T follicular helper cell (primary cell): Measurements from ENCODE around the gene EXOSC7.

ENCODE experiments used
- DNase-seq: peaks from one replicate; pipeline ENCODE4 v3.0.0-alpha.2; 2020; ENCODE audit warnings: low read depth

EXOSC7 gene

DNA sequence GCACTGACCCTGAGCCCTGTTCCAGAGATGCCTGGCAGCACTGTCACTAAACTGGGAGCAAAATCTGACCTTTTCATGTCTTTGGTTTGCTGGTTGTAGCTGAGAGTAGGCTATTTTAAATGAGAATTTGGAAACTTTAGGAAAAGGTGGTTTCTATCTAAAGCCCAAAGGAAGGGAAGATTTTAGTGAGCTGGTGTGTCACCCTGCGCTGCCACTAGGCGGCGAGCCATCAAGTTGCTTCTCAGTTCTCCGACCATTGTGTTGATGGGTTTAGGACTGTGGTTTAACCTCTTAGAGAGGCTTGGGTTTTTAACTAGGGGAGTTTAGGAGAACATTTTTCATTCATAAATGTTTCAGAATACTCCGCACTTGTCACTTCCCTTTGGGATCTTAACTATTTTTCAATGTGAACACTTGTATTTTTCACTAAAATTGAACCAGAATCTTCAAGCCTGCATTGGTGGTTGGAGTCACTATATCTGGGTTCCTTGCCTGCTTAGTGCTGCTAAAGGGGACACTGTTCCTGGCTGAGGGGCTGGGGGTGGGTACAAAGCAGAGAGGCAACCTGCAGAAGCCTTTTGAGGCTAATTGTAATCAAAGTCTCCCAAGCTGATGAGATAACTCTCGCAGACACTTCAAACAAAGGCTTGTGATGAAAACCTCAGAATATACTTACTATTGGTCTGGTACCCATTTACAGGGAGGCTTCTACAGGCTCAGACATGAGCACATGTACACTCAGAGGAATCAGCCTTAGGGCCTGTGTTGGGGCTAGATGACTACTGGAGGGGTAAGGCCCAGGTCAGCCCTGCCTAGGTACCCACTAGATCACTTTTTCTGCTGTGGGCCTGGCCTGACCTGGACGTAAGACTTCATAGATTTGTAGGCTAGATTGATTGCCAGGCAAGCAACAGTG is 16.8 kb downstream of the EXOSC7 start:
- DNase-seq, result no peak

DNA sequence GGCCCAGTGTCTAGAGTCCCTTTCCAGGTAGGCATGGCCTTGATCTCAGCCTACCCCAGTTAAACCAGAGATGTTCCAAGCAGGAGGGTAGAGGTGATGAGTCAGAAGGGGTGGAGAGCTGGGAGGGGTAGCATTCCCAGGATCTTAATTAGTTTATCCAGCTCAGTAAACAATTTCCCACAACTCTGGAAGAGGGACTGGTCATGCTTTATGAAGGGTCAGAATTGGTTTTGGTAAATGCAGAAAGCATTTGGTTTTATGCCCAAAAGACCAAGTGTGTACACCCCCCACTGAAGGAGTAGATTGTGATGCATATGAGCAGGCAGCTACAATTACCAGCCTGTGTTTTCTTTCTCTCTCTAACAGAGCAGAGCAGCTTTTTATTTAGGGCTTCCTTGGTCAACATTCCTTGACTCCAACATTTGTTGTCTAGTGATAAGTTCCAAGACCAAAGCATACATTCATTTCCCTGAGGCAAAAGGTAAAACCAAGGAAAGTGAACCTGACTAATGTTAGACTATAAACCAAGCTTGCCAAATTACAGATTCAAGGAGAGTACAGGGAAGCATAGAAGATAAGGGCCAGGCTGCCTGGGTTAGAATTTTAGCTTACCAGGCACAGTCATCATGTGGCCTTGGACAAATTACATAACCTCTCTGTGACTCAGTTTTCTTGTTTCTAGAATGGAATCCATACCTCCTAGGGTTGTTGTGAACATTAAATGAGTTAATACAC is 17.6 kb downstream of the EXOSC7 start:
- no peak for DNase-seq

GRCh38 chr3:44995142-44995770 is 19.2 kb downstream of the EXOSC7 start:
- DNase-seq, result no peak

DNA sequence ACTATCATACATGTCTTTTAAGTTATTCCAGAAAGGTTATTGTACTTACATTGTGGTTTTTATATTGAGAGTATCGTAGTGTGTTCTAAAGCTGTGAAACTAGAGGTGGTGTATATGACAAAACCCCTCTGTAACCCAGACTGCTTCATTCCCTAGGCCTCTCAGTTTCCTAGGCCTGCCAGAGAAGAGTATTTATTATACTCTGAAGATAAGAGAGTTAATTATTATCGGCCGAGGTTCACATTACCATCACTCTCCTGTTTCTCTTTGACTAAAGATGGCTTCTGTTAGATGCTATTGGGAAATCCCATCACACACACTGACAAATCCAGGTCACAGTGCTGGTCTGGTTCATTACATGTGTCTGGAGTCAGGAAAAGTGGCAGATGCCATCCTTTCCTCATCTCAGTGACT is 20.5 kb downstream of the EXOSC7 start:
- no peak for DNase-seq

DNA sequence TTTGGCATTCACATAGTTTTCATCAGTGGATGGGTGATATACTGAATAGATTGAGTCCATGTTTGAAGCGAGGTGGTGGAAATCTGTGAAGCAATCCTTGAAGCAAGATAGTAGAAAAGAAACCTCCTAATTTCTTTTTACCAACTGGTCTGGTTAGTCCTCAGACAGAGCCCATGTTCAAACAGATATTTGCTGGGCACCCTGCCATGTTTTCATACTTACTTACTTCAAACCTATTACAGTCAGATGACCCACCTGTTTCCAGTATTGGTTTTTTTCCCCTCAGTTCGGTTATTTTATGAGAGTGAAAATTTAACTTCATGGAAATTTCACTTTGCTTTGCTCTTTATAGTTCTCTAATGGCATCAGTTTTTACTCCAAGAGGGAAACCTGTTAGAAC is 23.7 kb downstream of the EXOSC7 start:
- no peak for DNase-seq

DNA sequence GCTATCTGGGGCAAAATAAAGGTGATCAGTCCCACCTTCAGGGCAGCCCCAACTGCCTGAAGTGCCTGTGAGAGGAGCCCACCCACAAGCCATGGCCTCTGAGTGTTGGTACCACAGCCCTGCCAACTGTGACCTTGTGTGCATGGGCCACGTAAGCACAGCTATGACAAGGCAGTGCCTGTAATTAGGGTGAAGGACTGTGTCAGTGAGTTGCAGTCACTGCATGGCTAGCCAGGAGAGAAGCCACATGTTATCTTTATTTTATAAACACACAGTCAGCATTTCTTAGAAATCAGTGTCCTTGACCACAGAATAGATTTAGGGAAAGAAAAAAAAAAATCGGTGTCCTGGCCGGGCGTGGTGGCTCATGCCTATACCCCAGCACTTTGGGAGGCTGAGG is 24.8 kb downstream of the EXOSC7 start:
- no peak for DNase-seq

- DNase-seq, result no peak
Measured at GRCh38 chr3:45001738-45002137, 25.7 kb downstream of the EXOSC7 start.

DNA sequence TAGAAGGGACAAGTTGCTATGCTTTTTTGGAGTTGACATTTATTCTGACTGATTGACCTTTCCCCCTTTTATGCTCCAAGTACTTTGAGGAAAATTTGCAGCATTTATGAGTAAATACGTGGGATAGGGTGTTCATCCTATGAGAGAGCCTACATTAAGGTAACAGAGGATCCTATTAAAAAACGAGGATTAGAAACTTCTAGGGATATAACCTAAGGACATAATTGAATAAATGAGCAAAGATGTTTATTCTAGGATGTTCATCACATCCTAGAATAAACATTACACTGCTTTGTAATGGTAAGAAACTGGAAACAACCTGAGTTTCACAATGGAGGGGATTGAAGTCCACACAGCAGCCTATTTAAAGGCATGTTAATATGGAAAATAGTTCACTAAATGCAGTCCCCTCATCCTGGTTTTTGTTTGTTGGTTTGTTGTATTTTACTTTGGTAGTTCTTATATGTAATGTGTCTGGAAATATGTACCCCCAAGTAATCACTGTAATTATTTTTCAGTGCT is 26.2 kb downstream of the EXOSC7 start:
- DNase-seq, result no peak

- no peak for DNase-seq
Measured at GRCh38 chr3:45002720-45003119, 26.7 kb downstream of the EXOSC7 start.

DNA sequence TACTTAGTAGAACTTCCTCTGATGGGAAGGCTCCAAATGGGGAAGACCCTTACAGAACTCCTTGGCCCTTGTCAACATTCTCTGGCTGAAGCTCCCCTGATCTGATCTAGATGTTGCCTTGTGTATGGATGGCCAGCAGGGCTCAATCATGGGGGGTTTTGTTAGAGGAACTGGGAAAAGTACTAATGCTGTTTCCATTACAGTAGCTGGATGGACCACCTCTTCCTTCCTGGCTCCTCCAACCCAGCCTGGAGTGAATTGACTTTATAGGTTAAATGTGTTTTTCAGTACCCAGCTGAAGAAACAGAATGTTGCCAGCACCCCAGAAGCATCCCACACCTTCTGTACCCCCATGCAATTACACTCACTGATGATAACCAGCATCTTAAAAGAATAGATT is 27.4 kb downstream of the EXOSC7 start:
- DNase-seq, result no peak

- DNase-seq, result no peak
Measured at GRCh38 chr3:45003859-45004258, 27.8 kb downstream of the EXOSC7 start.

GRCh38 chr3:45007091-45007490 is 31.0 kb downstream of the EXOSC7 start:
- DNase-seq, result no peak

- no peak for DNase-seq
Measured at GRCh38 chr3:45008117-45008516, 32.1 kb downstream of the EXOSC7 start.

DNA sequence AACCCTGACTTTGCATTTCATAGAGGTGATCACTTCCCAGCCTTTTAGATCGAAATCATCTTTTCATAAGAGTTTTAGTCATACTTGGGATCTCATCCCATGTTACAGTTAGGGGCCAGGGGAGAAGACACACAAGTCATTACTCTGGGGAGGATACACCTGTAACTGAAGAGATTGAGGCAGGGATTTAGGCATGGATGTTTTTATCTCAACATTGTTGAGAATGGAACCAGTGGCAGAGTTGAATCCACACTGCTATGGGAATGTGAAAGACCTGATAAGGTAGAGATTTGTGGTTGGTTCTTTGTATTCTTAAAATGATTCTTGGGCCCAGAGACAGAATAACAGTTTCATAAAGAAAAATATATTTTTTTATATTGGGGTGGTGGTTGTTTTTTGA is 33.8 kb downstream of the EXOSC7 start:
- no peak for DNase-seq

DNA sequence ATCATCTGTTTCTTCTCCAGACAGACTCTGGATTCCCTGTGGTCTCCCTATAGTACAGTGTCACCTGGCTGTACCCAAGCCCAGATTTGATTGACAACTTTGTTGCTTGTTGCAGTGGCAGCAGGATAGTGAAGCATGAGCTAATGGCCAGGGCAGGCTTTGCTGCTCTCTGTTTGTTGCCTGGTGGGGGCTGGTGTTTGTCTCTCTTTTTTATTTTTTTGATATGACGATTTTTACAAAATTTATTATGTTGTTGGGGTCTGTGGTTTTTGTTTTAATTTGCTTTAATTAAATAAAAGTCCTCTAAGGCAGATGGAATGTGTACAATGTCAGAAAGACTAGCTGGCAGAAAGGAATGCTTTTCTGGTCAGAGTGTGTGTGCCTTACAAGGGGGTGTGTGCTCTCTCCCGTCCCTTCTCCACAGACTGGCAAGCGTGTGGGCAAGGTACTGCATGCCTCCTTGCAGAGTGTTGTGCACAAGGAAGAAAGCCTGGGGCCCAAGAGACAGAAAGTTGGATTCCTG is 34.8 kb downstream of the EXOSC7 start:
- no peak for DNase-seq

DNA sequence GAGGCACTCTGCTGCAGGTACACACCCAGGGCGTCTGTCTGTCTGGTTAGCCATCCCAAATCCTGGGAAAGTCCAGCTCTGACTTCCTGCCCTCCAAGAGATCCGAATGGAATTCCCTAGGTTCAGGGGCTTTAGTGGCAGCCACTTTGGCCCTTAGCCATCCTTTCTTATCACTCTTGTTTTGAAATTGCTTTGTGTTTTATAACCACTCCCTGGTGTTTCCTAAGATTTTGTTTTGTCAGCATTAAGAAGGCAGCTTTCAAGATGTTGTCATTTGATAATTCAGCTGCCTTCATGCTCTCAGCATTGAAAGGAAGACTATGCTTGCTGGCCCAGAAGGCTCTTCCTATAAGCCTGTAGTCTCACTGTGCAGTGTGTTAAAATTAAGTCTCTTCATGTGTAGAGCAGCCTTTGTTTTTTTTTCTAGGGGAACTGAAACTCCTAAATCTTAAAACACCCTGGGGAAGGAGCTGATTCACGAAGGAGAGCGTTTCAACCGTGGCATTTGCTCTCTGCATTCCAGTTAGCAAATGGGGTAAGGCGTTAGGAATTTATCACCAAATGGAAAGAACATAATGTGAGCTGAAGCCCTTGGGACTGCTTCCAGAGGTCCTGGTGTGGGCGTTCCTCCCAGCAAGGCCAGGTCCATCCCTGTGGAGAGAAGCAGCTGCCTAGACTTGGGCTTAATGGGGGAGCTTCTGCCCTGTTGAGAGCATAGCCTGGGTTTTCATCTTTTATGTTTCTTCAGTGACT is 35.9 kb downstream of the EXOSC7 start:
- DNase-seq, result no peak

- no peak for DNase-seq
Measured at GRCh38 chr3:45012577-45012976, 36.5 kb downstream of the EXOSC7 start.

DNA sequence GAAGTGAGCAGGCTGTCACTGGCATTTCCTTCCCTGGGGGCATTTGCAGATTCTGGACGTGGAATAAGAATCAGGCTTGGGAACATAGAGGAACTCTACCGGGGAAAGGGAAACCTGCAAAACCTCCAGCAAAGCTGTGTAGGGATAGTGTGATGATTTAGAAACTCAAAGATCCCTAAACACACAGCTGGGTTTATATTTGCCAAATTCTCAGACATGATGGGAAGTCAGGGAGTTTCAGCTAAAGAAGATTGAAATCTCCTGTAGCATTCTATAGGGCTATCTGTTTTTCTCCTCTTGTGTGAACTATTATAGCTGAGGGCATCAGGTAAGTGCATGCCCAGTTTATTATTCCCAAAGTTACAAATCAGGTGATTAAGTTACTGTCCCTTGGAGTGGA is 40.9 kb downstream of the EXOSC7 start:
- no peak for DNase-seq

DNA sequence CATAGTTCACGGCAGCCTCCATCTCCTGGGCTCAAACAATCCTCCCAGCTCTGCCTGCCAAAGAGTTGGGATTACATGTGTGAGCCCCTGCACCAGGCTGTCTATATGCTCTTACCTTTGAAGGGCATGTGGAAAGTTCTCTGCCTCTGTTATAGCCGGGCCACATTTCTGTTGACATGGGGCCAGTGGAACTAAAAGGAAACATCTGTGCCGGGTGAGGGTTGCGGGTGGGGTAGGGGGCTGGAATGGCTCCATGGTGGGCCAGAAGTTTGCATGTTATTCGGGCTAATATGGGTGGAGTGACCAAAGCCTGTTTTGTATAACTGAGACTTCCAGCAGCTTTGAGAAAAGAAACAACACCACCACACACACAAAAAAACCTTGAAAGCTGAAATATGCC is 41.8 kb downstream of the EXOSC7 start:
- no peak for DNase-seq

DNA sequence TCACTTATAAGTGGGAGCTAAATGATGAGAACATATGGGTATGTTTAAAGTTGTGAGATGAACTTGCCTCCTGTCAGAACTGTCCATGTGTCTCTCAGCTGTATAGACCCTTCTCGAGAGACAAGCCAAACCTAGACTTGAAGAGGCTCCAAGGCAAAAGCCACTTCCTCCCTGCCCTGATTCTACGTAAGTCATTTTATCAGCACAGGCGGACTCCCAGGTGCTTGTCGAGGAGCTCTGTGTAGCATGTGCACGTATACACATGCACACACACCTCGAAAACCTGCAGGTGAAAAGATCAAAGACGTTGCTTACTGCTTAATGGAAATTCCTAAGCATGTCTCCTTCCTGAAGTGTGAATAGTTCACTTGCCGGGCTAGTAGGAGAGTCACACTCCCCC is 44.5 kb downstream of the EXOSC7 start:
- DNase-seq, result no peak

DNA sequence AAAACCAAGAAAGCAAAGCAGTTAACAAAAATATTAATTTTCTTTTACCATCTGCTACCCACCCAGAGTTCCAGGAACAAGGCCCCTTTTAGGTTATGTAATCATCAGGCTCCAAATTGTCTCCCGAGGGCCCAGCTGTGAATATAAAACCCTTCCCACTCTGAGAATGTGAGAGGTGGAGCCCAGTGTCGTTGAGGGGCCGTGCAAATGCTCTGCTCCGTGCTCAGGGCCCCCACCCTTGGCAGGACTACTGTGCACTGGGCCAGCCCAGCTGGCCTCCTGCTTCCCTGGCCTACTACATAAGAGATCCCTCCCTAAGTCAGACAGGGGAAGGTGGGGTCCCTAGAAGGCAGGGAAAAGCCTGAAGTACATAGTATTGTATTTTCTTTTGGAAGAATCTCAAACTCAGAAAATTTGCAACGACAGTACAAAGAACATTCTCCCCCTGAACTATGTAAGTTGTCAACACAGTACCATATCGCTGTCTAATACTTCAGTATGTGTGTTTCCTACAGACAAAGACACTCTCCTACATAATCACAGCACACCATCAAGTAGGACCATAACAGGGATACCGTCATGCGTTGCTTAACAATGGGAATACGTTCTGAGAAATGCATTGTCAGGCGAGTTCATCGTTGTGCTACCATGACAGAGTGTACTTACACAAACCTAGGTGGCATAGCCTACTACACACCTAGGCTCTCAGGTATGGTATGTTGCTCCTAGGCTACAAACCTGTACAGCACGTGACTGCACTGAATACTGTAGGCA is 45.7 kb downstream of the EXOSC7 start:
- DNase-seq, result no peak
